Activated T-helper 1 cell treated with Interleukin-2 at 50 U/mL for 16 hours (primary cell): Measurements from ENCODE around the gene AKNA.

Source experiments
- DNase-seq: peaks from one replicate; pipeline ENCODE4 v3.0.0-alpha.2; 2020; ENCODE audit warnings: low read depth

Gene AKNA

DNA sequence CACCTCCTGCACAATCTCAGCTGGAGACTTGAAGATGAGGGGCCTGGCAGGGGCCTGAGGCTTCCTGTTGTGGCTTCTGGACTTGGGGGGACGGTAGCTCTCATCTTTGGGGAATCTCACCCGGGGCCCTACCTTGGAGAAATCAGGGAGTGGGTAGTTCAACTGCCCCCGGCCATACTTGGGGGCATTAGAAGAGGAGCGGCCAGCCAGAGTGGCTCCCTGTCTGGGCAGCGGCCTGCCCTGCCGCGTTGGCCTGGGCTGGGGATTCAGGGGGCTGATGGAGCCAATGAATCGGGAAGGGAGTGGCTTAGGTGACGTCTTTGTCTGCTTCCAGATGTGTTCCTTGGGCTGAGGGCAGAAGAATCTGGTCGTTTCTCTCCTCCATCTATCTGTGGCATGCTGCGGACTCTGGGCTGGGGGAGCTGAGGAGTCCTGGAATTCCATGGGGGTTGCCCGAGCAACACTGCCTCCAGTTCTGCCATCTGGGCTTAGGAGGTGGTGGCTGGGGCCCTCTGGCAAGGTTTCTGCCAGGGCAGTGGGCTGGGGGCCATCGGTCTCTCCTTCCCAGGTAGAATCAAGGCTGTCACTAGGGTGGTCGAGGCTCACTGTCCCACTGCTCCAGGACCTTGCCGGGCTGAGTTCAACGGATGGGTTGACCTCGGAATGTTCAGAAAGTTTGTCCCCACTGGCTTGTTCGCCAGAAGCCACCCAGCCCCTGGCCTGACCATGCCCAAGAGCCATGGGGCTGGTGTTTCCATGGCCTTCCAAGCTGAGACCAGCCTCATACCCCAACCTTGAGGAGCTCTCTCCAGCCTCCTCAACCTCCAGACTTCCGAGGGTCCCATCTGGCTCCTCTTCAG lies 11.0 kb downstream of the AKNA start:
- no peak for DNase-seq

DNA sequence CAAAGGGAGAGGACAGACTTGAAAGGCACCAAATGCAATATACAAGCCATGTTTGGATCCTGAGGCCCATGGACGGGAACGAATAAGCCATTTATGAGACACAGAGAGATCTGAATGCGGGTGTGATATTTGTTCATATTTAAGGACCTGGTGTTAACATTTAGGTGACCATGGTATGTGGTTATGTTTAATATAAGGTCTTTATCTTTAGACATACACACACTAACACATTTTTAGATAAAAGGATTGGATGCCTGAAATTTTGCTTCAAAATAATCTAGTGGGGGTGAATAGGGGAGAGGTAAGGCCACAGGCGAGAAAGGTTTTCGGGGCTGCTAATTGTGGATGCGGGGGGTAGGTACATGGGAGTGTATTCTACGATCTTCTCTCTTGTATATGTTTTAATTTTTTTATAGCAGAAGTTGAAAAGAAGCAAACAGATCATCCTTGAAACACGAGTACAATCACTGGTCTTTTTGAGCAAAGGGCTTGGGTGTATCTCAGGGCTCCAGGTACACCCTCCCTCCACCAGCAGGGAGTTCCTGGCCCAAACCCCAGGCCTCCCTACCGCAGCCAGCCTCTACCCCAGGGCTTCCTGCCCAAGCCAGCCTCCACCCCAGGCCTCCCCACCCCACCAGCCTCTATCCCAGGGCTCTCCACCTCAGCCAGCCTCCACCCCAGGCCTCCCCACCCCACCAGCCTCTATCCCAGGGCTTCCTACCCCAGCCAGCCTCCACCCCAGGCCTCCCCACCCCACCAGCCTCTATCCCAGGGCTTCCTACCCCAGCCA lies 12.2 kb downstream of the AKNA start:
- no peak for DNase-seq

DNA sequence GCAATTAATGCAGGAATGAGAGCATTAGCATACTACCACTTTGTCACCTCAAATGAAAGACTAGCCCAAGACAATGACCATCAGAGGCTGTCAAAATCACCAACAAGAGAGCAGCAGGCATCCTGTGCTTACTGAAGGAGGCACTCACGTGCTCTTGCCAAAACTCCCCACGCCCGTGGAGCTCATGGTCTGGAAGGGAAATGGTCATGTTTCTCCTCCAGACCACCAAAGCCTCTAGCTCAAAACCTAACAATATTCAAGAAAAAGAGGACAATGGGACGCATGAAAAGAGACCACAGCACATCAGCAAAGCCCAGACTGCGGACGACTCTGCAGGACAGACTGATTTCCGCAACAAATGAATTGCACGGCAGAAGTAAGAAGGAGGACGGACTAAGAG lies 12.8 kb downstream of the AKNA start:
- no peak for DNase-seq

DNA sequence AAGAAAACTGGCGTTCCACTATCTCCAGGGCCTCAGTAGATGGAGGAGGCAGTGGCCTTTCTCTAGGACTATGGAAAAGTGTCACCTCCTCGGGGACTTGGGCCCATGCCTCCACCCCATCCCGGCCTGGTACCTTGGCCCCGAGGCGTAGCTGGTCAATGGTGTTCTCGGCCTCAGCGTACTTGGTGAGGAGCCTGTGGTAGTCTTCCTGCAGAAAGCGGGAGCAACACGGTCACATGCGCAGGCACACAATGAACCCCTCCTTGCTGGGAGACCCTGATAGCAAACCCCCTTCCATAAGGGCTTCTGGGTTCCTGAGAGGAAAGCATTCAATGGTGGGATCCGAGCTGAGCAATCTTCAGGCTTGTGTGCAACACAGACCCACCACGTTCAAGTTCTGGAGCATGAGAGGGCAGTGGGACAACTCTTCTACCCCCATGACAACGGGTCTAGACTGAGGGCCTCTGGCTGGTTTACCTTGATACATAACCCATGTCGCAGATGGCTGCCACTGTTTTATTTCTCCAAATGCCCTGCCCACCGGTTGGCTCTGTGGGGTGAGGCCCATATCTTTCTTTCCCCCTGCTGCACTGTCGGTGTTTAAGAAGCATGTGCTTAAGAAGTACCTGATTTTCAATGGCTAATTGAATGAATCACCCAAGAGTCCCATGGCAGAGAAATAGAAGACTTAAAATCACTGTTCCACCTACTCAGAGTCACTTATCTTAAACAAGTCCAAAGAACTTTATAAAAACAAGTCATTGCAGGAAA lies 13.6 kb downstream of the AKNA start:
- DNase-seq, result no peak

DNA sequence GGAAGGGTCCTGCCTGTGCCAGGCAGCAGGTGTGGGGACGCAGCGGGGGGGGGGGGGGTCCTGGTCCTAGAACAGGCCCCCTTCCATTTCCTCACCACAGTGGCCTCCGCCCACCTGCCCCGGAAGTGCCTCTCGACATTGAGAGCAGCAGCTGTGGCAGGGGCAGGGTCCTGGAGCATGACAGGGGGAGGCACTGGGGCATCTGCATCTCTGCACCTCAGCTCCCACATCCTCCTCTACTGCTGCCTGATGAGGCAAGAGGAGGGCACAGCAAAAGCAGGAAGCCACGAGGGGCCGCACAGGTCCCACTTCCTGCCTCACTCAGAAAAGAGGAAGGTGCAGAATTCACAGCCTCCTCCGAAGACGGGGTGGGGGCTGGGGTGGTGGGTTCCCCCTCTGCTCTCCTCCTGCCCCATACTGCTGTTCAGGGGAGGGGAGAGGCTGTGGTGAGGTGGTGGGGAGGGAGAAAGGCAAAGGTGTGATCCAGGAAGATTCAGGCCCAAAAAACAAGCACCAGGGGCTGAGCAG lies 14.8 kb downstream of the AKNA start:
- peak; percentile 79 for DNase-seq

DNA sequence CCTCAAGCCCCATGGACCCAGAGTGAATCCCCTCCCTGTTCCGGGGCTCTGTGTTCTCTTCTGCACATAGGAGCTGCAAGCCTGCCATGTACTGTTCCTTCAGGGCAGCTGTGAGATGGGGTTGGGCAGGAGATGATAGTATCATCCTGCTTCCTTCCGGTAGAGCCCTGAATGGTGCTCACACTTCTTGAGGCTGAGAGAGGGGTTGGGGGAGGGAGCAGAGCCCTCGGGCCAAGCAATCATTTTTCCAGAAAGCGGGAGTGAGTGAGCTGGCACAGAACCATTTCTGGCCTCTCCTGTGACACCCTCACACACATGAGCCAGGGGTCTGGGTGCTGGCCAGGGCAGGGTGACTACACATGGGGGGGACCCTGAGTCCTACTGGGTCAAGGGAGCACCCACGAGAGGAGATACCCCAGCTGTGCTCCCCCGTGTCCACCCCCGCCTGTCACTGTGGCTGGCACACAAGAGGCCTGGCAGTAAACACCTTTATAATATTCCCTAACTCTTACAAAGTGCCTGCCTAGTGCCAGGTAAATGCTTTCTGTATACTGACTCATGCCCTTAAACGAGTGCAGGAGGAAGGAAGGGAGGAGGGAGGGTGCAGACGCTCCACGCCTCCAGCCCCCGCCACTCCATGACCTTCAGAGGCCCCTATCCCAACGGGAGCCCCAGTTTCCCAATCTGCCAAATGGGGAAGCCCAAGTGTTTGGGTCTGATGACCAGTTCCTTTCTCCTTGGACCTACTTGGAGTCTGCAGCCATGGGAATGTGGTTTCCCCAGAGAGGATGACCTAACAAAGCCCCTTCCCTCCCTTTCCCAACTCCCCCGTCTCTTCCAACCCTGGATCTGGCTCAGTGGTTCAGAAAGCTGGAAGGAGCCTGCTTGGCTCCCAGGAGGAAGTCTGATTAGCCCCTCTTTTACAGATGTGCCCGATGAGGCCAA lies 15.5 kb downstream of the AKNA start:
- DNase-seq, result no peak

DNA sequence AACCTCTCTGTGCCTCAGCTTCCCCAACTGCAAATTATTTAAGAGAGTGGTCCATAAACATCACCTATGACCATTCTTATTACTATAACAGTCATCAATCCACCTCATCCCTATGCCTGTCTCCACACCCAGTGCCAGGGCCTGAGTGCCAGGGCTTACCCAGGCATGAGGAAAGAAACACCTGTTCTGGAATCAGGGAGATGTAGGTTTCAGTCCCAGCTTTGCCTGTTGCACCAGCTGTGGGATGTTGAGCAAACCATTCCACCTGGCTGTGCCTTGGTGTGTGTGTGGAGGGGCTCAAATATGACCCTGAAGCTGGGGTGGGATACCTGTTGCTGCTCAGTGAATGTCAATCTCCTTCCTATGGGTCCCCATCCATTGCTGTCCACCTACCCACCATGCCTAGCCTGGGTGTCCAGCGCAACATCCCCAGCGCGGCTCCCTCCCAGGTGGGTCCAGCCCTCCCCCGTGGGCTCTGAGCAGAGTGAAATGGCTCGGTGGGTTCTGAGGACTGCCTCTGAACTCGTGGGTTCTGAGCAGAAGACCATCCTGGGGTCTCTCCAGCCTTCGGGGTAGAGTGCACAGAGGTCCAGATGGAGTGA lies 16.3 kb downstream of the AKNA start:
- DNase-seq, result no peak

DNA sequence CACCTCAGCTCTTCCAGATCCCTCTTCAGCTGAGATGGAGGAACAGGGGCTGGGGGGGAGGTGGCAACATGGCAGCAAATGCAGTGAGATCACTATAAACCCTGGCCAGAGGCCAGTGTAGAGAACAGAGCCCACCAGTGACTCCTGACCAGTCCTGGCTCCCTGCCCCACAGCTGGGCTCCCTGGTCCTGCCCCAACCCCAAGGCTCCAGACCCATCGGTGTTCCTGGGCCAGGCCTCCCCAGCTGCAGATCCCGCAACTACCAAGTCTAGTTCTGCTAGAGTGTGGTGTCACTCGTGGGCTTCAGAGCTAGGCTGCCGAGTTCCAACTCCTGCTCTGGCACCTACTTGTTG lies 16.8 kb downstream of the AKNA start:
- no peak for DNase-seq

DNA sequence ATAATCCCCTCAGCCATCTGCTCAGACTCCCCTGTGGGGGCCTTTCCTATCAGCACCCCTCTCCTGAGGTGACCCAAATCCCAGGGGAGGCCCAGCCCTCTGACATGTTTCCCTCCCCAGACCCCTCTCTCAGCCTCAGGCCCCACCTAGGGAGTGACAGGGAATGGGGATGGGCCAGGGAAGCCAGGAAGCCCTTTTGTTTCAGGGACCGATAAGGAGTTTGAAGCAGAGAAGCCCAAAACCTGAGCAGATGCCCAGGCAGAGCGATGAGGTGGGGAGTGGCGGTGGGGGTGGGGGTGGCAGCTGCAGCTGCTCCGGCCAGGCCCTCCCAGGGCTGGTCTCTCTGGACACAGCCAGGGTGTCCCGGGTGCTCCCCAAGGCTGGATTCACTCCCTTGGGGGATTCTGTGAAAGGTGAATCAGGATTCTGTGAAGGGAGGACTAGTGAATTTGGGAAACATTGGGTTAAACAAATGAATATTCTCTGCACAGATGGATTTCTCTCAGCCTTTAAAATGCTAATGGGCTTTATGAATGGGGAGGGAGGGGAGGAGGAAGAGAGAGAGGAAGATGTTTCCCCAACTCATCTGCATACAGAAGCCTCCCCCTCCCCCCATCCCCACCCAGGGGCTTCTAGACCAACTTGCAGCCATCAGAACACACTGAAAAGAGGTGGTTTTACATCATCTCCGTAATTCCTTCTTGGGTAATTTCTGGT lies 17.4 kb downstream of the AKNA start:
- DNase-seq, result no peak

DNA sequence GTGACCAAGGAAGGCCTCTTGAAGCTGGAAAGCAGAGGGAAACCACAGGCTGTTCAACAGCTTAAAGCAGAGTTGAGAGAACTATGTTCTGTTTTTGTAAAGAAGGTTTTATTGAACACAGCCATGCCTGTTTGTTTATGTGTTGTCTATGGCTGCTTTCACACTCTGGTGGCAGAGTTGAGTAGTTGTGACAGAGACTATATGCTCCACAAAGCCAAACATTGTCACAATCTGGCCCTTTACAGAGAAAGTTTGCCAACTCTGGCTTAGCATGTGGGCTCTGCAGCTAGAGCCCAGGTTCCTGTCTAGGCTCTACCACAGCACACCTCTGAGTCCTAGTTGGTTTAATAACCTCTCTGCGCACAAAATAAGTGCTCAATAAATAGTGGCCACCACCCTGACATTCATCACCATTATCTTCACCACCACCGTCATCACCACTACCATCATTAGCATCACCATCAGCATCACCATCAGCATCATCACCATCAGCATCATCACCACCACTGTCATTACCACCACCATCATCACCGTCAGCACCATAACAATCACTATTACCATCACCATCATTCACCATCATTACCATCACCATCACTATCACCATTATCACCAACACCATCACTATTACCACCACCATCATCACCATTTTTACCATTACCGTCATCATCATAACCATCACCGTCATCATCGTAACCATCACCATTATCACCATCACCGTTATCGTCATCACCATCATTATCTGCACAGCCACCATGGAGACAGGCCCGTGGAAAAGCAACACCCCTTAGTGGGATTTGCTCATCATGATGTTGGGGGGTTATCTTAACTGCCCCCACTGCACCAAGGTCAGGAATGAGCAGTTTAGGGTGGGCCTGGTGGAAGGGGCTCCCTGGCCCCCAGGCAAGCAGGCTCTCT lies 18.3 kb downstream of the AKNA start:
- DNase-seq, result no peak

DNA sequence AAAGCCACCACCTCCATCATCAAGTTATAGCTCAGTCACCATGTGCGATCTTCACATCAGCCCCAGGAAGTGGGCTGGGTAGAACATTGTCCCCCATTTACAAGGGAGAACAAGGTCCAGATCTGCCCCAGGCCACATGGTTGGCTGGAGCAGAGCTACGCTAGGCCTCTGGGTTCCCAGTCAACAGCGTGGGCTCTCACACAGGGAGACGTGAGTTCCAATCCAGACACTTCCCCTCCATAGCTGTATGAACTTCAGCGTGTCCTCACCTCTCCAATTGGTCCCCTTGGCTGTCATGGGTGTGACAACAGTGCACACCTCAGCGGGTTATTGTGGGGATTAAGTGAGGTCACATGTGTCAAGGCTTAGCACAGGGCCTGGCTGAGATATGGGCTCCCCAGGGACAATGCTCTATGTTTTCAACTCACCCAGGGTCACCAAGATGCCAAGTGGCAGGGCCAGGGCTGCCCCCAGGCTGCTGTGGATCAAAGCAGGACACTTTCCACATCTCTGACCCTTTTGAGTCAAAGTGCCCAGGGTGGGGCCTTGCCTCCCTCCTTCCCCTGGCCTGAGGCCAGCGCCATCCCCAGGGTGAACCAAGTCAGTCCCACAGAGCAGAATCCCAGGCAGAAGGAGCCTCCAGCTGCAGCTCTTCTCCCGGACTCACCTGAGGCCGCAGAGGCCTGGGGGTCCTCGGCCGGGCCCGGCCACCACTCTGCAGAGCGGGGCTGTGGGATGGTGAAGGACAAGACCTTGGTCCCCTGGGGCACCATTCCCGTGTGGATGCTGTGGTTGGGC lies 19.8 kb downstream of the AKNA start:
- no peak for DNase-seq

DNA sequence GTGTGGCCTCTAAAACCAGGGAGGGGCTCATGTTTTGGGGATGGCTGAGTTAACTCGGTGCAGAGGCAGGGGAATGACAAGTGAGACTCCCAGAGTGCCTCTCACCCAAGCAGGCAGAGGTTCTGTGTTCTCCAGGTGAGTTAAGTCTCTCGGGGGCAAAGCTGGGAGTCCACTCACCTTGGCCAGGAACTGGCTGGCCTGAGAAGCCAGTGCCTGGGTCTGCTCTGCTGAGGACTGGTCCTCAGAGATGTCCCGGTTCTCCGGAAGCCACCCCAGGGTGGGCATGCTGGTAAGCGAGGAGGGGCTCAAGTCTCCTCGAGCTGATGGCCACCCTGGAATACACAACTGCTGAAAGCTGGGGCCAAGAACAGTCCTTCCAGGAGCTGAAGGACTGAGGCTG lies 20.4 kb downstream of the AKNA start:
- DNase-seq, result no peak

DNA sequence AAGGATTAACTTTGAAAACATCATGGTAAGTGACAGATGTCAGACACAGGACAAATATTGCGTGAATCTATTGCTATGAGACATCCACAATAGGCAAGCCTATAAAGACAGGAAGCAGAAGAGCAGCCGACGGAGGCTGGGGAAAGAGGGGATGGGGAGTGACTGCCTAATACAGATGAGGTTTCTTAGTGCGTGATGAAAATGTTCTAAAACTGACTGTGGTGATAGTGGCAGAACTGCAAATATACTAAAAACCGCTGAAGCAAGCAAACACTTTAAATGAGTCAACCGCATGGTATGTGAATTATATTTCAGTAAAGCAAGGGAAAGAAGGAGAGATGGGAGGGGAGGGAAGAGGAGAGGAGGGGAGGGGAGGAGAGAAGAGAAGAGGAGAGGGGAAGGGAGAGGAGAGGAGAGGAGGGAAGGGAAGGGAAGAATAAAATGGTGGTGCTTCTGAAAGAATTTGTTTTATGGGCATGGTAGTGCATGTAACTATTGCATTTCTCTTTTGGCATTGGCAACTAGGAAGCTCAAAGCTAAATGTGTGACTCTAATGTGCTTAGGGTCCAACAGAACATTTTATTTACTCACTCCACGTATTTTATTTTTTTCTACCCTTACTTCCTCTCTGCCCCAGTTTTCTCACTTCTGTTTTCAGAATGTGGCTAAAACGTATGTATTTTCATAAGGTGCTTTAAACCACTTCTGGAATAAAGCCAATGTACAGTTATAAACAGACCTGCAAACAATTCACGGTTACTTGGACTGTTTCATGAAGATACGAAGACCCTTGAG lies 21.3 kb downstream of the AKNA start:
- no peak for DNase-seq

DNA sequence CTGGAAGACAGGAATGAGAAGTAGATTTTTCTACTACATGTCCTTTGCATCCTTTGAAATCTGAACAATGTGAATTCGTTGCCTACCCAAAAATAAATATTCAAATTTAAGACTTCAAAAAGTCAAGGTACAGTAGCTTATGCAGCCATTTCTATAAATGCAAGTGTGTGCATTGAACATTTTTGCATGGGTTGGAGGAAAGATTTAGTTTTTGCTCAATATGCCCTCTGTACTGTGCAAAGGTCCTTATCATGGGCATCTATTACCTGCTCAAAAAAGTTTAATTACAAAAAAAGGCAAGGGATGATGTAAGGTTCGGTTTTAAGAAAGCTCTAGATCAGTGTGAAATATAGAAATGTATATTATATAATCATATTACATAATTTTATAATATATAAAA lies 22.6 kb downstream of the AKNA start:
- no peak for DNase-seq

DNA sequence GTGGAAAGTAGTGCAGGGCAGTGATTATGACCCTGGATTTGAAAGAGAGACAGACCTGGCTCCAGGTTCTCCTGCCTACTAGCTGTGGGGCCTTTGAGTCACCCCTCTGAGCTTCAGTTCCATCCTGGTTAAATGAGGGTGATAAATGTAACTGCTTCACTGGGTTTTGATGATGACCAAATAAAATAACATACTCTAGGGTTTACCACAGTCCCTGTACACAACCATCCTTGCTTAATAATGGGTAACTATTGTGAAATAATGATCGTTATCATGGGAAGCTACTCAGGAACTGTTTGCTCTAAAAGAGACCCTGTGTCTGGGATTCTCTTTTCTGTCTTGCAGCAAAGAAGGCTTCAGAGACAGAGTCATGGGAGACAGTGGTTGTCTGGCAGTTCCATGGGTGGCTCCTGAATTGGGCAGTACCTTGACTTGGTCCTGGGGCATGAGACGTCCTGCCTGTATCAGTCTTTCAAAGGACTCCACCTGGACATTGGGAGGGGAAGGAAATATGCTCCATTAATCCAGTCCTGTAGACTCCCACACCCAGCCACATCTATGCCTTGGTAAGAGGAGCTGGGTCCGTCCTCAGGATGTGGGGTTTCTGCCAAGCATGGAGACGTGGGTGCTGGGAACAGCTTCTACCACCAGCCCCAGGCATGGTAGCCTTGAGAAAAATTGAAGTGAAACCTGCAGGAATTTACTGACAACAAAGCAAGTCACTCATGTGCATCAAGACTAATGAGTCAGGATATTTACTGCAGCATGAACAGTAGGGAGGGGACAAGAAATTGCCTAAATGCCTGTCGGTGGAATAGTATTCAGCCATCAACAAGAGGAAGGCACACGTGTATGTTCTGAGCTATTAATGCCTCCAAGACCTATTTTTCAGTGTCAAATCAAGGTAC lies 23.4 kb downstream of the AKNA start:
- DNase-seq, result no peak

DNA sequence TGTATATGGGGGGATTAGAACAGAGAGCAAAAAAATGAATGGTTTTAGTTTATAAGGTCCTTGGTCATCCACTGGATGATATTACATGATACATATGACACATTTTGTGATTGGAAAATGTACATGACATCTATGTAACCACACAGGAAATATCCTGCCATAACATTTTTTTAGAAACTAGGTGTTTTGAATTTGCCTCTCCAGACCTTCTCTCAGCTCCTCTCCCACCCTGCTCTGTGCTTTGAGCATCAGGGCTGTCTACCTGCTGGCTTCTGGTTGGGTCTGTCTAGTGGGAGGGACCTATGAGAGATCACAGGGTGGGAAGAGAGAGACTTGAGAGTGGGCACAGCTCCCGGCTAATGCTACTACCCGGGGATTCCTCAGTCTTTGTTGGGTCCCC lies 24.4 kb downstream of the AKNA start:
- DNase-seq, result no peak
